22Rv1 (cell line): Measurements from ENCODE around the gene MBD6.

ENCODE experiments used
- CTCF ChIP-seq: fragments of 450-650 bp; IDR thresholded peaks from 2 replicates; pipeline ENCODE4 v1.5.1; 2017; ENCODE audit warnings: mild to moderate bottlenecking
- ZFX ChIP-seq: fragments of 450-650 bp; IDR thresholded peaks from 2 replicates; pipeline ENCODE4 v1.6.1; 2017; ENCODE audit warnings: antibody characterized with exemption, borderline replicate concordance

- TF ChIP-seq CTCF (no peak), ZFX (no peak)
Observed at GRCh38 chr12:57511161-57511560, 11.5 kb upstream of the MBD6 start.
